HG02938 (cell line): ENCODE measurements around the gene OR7G1.

Experiments
- ATAC-seq: cut with Tn5 transposase; IDR thresholded peaks from one replicate; pipeline ENCODE4 v1.9.1; 2021; ENCODE audit warnings: mild to moderate bottlenecking, moderate library complexity; ENCODE audit not compliant: unreplicated experiment

The OR7G1 gene, protein sequence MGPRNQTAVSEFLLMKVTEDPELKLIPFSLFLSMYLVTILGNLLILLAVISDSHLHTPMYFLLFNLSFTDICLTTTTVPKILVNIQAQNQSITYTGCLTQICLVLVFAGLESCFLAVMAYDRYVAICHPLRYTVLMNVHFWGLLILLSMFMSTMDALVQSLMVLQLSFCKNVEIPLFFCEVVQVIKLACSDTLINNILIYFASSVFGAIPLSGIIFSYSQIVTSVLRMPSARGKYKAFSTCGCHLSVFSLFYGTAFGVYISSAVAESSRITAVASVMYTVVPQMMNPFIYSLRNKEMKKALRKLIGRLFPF

DNA sequence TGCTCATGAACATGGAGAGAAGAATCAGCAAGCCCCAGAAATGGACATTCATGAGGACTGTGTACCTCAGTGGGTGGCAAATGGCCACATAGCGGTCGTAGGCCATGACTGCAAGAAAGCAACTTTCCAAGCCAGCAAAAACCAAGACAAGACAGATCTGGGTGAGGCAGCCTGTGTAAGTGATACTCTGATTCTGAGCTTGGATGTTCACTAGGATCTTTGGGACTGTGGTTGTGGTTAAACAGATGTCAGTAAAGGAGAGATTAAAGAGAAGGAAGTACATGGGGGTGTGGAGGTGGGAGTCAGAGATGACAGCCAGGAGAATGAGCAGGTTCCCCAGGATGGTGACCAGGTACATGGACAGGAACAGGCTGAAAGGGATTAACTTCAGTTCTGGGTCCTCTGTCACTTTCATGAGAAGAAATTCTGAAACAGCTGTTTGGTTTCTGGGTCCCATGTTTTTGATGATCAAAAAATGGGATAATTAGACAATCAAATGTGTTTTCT lies at the start of gene OR7G1:
TSS of gene OR7G1 (minus strand) at position 457 of the 507 bp plus-strand sequence. CDS start at position 457, 0 bp downstream.
- no peak for ATAC-seq

DNA sequence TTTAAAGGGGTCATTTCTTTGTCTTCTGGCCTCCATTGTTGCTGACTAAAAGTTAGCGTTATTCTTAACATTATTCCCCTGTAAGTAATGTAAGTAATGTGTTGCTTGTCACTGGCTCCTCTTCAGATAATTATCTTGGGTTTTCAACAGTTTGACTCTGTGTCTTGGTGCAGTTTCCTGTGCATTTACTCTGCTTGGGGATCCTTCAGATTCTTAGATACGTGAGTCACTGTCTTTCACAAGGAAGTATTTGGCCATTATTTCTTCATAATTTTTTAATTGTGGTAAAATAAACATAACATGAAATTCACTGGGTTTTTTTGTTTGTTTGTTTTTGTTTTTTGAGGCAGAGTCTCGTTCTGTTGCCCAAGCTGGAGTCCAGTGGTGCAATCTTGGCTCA lies 49.7 kb upstream of the OR7G1 start:
- ATAC-seq, result no peak

DNA sequence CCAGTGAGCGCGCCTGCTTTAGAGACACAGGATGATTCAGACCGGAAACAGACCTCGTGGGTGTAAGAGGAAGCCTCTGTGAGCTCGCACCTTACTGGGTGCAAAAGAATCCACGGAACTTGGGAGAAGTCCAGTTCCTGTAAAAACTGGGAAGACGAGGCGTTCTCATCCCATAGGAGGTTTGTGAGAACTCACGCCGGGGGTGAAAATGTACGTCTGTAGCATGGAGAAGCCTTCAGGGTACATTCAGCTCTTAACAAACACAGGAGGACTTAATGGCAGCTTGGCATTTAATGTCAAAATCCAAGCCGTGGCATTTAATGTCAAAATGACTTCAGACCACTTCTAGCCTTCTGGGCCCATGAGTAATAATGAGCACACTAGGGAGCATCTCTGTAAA lies 45.9 kb upstream of the OR7G1 start:
- no peak for ATAC-seq

DNA sequence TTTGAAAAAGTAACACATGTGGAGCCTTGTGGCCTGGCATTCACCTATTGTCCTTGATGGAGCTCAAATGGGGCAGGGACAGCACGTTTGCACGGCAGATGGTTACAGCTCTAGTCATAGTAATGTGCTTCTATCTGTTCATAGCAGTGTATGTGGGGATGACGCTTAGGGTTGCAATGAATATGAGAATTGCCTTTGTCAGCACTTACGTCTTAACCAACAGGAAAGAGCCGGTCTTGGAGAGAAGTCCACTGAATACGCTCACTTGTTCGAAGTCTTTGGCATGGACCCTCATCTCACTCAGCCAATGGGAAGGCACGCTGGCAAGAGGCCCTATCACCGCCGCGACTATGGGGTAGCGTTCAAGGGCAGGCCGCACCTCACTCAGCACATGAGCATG lies 44.3 kb upstream of the OR7G1 start:
- no peak for ATAC-seq

DNA sequence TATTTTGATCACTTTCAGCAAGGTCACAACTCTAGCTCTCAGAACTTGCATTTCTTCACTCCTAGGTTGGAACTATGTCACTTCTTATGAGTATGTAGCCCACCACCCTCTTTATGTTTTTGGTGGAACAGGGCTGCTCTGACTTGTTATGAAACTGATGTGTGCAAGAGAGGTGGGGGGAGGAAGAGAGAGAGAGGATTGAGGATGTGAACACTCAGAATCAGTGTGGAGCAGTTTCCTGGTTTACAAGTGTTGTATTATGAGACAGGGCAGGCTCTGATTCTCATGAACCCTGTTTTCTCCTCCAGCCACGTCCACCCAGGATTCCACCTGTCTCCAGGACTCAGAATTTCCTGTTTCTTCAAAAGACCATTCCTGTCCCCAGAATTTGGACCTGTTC lies 40.7 kb upstream of the OR7G1 start:
- no peak for ATAC-seq

DNA sequence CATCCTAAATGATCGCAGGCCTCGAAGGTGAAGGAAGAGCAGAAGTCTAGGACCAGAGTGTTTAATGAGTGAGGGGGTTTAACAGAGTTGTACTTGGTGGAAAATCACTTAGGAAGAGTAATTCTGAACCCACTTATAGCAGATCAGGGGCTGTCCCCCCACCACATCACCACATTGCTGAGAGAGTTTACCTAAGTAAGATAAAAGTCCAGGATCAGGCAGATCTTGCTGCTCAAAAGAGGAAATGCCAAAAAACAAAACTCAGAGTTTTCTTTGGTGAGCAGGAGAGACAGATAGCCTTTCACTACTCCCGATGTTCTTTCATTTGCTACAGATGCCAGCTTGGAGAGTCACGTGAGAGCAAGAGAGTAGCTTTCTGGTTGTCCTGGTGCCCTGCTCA lies 40.0 kb upstream of the OR7G1 start:
- ATAC-seq, result no peak

DNA sequence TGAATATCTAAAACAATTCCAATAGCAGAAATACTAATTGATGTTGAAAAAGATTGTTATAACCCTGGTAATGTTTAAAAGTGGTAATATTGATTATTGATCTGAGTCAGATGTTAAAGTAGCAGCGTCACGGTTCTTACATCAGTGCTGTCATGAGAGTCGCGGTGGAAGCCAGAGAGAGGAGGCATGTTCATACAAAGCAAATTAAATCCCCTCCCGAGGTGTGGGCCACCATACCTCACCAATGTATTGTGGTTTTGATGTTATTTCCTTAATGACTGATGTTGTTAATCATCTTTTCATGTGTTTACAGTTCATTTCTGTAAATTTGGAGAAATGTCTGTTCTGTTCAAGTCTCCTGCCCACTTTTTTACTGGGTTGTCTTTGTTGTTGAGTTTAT lies 35.8 kb upstream of the OR7G1 start:
- no peak for ATAC-seq

DNA sequence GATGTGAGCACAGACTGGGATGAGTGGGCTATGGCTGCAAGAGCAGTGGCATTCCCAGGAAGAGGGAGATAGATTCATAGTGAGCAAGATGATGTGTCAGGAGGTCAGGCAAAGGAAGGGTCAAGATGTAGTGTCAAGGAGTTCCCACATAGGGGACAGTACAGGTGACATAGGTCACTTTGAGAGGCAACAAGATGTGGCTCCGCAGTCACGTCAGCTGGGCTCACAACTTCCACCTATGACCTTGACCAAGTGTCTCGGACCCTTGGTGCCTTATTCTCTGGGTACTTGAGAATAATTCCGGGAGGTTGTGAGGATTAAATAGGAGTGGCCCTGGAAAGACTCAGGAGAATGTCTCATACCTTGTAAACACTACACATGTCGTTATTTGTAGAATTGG lies 35.1 kb upstream of the OR7G1 start:
- no peak for ATAC-seq

DNA sequence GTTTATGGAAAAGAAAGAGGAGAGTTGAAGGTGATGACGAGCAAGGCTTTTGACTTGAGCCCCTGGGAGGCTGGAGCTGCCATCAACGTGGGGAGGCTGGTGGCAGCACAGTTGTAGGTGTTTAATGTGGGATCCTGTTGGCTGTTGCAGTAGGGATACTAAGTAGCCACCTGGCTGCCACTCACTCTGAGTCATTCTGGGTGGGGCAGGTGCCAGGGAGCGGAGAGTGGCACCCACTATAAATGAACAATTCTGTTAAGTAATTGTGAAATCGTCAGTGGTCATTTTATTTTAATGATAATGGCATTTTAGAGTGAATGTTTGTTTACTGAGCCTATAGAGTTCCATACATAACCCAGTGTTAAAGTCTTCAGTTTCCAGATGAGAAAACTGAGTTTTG lies 34.4 kb upstream of the OR7G1 start:
- no peak for ATAC-seq

DNA sequence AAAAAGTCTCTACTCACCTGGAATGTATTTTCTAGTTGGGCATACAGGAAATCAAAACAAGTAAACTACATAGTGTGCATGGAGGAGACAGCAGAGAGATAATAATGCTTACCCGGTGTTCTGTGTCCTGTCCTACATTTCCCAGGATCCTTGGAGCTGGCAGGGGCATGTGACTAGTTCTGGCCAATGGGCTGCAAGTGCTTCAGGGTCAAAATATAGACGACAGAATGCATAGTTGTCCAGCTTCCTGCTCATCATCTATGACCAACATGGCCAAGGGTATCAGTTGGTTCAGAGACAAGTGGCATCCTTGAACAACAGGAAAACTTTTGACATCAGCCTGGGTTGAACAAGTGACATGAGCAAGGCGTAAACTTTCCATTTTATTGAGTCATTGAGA lies 33.1 kb upstream of the OR7G1 start:
- no peak for ATAC-seq

DNA sequence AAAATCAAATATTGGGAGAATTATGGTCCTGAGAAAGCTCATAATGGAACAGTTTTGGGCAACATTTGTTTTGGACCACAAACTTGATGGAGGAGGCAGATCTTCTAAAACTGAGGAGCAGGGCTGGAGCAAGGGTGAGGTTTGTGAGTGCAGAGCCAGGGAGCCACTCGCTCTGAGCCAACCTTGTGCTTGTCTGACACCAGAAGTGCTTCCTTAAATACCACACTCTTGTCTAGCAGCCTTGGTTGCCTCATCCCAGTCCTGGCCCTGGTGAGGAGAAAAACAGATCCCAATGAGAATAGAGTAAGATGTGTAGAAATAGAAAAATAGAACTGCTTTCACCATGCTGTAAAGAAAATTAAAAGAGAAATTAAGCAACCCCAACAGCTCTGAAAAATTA lies 31.3 kb upstream of the OR7G1 start:
- ATAC-seq, result no peak

DNA sequence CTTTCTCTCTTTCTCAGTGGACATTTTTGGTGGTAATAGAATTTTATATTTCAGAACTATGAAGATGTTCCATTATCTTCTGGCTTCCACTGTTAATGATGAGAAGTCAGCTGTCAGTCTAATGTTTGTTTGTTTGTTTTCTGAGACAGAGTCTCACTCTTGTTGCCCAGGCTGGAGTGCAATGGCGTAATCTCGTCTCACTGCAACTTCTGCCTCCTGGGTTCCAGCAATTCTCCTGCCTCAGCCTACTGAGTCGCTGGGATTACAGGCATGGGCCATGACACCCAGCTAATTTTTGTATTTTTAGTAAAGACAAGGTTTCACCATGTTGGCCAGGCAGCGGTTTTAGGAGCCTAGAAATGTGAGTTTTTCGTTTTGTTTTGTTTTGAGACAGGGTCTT lies 29.4 kb upstream of the OR7G1 start:
- ATAC-seq, result no peak

DNA sequence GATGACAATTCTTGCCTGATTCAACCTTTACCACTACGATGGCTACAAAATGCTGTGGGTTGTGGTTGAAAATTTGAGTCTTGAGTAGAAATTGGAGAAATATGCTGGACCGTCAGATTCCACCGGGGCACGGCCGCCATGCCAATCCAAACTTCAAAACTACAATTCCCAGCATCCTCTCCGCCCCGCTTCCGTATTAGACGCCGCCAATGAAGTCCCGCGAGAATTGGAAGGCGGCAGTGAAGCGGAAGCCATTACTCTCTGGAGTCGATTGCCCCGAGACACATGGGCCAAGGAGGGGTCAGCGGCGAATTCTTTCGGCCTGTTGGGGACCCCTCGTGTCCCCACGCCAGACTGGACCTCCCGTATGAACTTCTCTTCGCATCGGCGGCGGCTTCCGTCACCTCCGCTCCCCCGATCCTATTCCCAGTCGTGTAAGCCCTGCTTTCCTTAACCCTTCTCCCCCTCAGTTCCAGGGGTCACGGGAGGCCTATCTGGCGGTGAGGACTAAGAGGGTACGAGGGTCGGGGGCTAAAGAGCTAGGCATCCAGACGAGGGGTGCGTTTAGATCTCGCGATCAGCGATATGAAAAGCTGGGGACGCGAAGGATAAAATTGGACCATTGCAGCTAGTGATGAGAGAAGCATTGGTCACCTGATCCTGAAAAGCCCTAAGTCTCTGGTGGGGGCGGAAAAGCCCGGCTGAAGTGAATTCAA lies 24.8 kb upstream of the OR7G1 start, which contains the start of gene ZNF317:
TSS of gene ZNF317 (plus strand) at position 239 of the 716 bp plus-strand sequence. CDS start 15,620 bp downstream, outside the sequence.
- peak; percentile 88 for ATAC-seq

DNA sequence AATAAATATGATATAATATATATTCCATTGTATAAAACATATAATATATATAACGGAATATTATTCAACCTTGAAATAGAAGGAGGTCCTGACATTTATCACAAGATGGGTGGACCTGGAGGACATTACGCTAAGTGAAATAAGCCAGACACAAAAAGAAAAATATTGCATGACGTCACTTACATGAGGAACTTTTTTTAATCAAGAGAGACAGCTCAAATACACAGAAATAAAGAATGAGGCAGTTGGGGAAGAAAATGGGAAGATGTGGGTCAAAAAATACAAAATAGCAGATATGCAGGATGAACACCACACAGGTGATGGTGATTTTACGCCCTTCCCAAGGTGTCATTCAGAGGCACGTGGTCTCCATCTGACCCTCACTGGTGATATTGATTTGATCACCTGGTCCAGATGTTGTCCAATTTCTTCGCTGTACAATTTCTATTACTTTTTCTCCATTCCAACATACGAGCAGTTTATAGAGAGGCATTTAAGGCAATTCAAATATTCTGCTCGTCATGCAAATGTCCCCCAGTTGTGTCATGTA lies 24.1 kb upstream of the OR7G1 start:
- ATAC-seq, result no peak

DNA sequence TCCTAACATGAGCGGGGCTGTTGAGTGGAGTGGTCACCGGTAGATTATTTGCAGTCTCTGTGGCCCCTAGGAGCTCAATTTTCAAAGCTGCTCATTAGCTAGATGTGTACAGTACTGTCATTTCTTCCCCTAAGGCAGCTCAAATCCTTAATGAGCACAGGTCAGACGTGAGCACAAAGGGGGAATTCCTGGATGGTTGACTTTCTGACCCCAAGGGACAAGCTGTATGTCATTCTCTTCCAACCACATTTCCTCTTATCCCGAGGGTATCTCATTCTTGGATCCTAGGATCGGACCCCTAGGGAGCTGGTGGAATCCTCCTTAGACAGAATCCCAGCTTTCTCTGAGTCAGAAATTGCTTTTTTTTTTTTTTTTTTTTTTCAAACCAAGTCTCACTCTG lies 16.9 kb upstream of the OR7G1 start:
- no peak for ATAC-seq

DNA sequence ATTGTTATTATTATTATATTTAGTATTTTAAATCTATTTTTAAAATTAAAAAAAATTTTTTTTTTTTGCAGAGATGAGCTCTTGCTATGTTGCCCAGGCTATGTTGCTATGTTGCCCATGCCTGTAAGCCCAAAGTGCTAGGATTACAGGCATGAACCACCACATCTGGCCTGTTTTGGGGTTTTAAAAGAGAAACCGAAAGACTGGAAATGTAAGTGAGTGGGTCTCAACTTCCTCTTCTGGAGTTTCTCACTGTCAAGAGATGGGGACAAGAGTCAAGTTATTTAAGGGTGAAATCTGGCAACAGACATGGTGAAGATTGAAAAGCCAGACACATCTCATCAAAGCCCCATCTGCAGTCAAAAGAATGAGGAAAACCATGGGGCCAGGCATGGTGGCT lies 15.4 kb upstream of the OR7G1 start:
- ATAC-seq, result no peak

DNA sequence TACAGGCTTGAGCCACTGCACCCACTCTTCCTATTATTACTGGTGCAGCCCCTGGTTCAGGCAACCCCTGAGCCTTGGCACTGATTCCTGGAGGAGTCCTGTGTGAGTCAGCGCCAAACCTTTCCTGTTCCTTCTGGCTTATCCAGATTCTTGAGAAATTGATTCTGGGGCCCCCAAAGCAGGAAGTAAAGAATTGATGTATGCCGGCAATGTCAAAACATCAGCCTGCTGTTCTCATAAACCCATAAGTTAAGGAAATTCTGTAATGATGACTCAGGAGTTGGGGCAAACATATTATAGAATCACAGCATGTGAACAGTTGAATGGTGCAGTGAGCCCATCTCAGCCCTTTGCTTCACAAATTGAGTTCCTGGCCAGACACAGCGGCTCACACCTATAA lies 12.6 kb upstream of the OR7G1 start:
- ATAC-seq, result no peak

DNA sequence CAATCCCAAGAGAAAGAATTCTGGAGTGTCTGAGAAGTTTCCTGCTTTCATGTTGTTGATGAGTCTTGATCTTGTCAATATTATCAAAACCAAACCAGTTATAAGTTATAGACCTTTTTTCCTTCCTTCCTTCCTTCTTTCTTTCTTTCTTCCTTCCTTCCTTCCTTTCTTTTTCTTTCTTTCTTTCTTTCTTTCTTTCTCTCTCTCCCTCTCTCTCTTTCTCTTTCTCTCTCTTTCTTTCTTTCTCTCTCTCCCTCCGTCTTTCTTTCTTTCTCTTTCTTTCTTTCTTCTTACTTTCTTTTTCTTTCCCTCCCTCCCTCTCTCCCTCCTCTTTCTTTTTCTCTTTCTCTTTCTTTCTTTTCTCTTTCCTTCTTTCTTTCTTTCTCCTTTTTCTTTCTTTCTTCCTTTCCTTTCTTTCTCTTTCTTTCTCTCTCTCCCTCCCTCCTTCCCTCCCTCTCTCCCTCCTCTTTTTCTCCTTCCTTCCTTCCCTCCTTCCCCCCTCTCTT lies 11.4 kb upstream of the OR7G1 start, which contains the start of gene OR7G3:
TSS of gene OR7G3 (minus strand) at position 51 of the 506 bp plus-strand sequence. CDS start at position 51, 0 bp downstream.
- no peak for ATAC-seq

DNA sequence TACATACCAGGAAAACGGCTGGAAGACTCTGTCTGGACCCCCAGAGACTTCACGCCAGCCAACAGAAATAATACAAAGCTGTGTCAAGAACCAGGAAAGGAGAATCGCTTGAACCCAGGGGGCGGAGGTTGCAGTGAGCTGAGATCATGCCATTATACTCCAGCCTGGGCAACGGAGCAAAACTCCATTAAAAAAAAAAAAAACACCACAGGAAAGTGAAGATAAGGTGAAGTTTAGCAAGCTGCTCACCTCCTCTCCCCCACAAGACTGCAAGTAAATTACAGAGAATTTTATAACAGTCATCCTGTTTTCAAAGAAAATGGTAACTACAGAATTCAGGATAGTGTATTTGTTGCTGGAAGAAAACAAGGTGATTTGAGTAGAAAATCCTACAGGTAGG lies 984 bp upstream of the OR7G1 start:
- ATAC-seq, result no peak

DNA sequence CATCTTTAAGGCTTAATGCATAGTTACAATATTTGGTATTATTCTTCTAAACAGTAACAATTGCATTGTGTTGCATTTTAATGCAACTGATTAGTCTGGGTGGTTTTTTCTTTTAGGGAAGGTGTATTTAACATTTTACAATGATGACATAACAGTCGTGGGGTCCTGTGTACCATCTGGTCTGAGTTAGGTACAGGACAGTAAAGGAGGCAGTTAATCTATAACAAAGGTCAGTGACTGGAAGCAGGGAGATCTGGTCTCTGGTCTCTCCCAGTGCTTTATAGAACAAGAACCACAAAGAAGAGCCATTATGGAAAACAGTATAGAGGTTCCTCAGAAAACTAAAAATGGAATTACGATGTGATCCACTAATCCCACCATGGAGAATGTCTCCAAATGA lies 5.6 kb downstream of the OR7G1 start:
- no peak for ATAC-seq

DNA sequence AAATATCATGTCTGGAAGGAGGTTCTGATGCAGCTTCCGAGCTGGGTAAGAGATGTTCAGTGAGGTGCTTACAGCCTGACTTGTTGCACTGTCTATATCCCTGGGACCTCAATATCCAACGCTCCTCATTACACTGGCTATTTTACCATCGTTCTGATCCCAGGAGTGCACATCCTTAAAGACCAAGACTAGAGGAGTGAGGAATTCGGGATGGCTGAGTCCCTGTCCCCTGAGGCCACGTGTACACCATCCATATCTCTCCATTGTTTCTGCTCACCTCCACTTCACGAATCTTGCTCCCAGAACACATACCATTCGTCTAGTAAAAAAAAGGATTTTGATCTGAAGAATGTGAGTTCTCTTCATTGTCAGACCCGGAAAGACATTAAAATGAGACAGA lies 8.2 kb downstream of the OR7G1 start, which contains the start of gene OR7G2:
TSS of gene OR7G2 (minus strand) at position 101 of the 400 bp plus-strand sequence. CDS start 4,232 bp downstream, outside the sequence.
- ATAC-seq, result no peak
